Keratinocyte (primary cell): ENCODE measurements around the gene OSMR. TPM values are rescaled to one million over a fixed set of nuclear protein-coding genes. Genes with fewer than 3 reads are reported as not detected.

Experiments used
- DNase-seq: peaks from one replicate; pipeline ENCODE4 v3.0.0-alpha.2; 2011; ENCODE audit warnings: low read depth, missing footprints, low spot score
- FAIRE-seq: peaks from 2 replicates; lab custom pipeline; 2011; peaks lifted over from hg19 to GRCh38; lab: Jason Lieb, UNC
- H2AFZ ChIP-seq: 2 replicates; pipeline ENCODE4 v1.6.0; 2012; ENCODE audit warnings: low read length, control low read depth, inconsistent platforms; ENCODE audit not compliant: control insufficient read depth
- H3K27ac ChIP-seq: 2 replicates; pipeline ENCODE4 v1.5.1; 2011; ENCODE audit warnings: low read length; ENCODE audit not compliant: control insufficient read depth, insufficient read depth
- H3K27me3 ChIP-seq: 3 replicates; pipeline ENCODE4 v1.6.0; 2011; ENCODE audit warnings: low read length; ENCODE audit not compliant: control insufficient read depth, insufficient read depth; ENCODE audit errors: extremely low read depth
- H3K36me3 ChIP-seq, 2 experiments: 2 replicates in 1 of 2; 3 replicates in 1 of 2; pipeline ENCODE4 v1.5.1; 2011; ENCODE audit warnings: low read length in 2 of 2, mild to moderate bottlenecking in 1 of 2; ENCODE audit not compliant: control insufficient read depth in 2 of 2, insufficient read depth in 2 of 2; ENCODE audit errors: extremely low read depth in 1 of 2
- H3K4me1 ChIP-seq: 3 replicates; pipeline ENCODE4 v1.5.1; 2011; ENCODE audit warnings: low read length; ENCODE audit not compliant: control insufficient read depth, insufficient read depth; ENCODE audit errors: extremely low read depth
- H3K4me2 ChIP-seq: 3 replicates; pipeline ENCODE4 v1.6.0; 2011; ENCODE audit warnings: low read depth, low read length; ENCODE audit not compliant: control insufficient read depth, insufficient read depth; ENCODE audit errors: extremely low read depth
- H3K4me3 ChIP-seq, 3 experiments: fragments of 200-600 bp in 1 of 3; sonication (generic) in 1 of 3; 2 replicates in 2 of 3; 3 replicates in 1 of 3; pipeline ENCODE4 v1.5.1; 2011 to 2016; ENCODE audit warnings: low read length in 3 of 3, mild to moderate bottlenecking in 3 of 3, control low read depth in 2 of 3, inconsistent platforms in 1 of 3, low read depth in 1 of 3, mixed read lengths in 1 of 3, mixed run types in 1 of 3, moderate library complexity in 1 of 3; ENCODE audit not compliant: control insufficient read depth in 2 of 3, insufficient read depth in 2 of 3; ENCODE audit errors: extremely low read depth in 1 of 3
- H3K79me2 ChIP-seq: 2 replicates; pipeline ENCODE4 v1.6.0; 2012; ENCODE audit warnings: low read length; ENCODE audit not compliant: control insufficient read depth, insufficient read depth
- H3K9ac ChIP-seq: 3 replicates; pipeline ENCODE4 v1.6.0; 2011; ENCODE audit warnings: low read length; ENCODE audit not compliant: control insufficient read depth, insufficient read depth; ENCODE audit errors: extremely low read depth
- H3K9me1 ChIP-seq: 3 replicates; pipeline ENCODE4 v1.6.0; 2011; ENCODE audit warnings: low read length; ENCODE audit not compliant: control insufficient read depth, insufficient read depth; ENCODE audit errors: extremely low read depth
- H3K9me3 ChIP-seq: 2 replicates; pipeline ENCODE4 v1.5.1; 2012; ENCODE audit warnings: low read depth, low read length; ENCODE audit not compliant: control insufficient read depth
- H4K20me1 ChIP-seq: 3 replicates; pipeline ENCODE4 v1.6.0; 2011; ENCODE audit warnings: low read length; ENCODE audit not compliant: control insufficient read depth, insufficient read depth; ENCODE audit errors: extremely low read depth
- CTCF ChIP-seq, 3 experiments: IDR thresholded peaks in 1 of 3; conservative IDR thresholded peaks in 1 of 3; optimal IDR thresholded peaks in 1 of 3; 2 replicates in 2 of 3; 3 replicates in 1 of 3; pipeline versions ENCODE3 to v1.5.1; 2011; ENCODE audit warnings: low read length in 3 of 3, mild to moderate bottlenecking in 3 of 3, moderate library complexity in 2 of 3, control low read depth in 1 of 3, inconsistent platforms in 1 of 3; ENCODE audit not compliant: insufficient read depth in 2 of 3; ENCODE audit errors: extremely low read depth in 1 of 3
- EZH2 ChIP-seq: IDR thresholded peaks from one replicate; pipeline ENCODE4 v1.6.1; 2012; ENCODE audit warnings: inconsistent platforms, mild to moderate bottlenecking, low read length, moderate library complexity
- dilution Hi-C: fragments of 300-500 bp; cut with MboI; formaldehyde crosslinking; loops from one replicate; pipeline ENCODE4 v1.7.0; 2020; ENCODE audit warnings: low sequenced_read_pairs; ENCODE audit not compliant: extremely low pct_ligation_motif_present
- polyA plus RNA-seq, 5 experiments: library from polyadenylated mRNA; depleted of rRNA in 3 of 5; stranded (reverse) in 3 of 5; stranded (forward) in 1 of 5; unstranded in 1 of 5; fragments of >200 nt; gene quantifications; 1 replicate in 1 of 5; 2 replicates in 3 of 5; 3 replicates in 1 of 5; pipeline versions ENCODE4 v1.2.1 to v1.2.3, GENCODE V29; 2011 to 2012; ENCODE audit warnings: missing spikeins in 2 of 5, low read depth in 1 of 5, low replicate concordance in 1 of 5

Gene OSMR
- polyA plus RNA-seq, 1 donor (not counting 4 experiments of a cell fraction or from before 2014, with no cell fraction given) = 43.8 TPM

GRCh38 chr5:38823503-38823902 lies 22.3 kb upstream of the OSMR start:
- no peaks in the 10 kb centered on the region for H3K9me1 ChIP-seq
- FAIRE-seq (no peak), DNase-seq (no peak)
- no peaks in the 10 kb centered on the region for H4K20me1 ChIP-seq
- H2AFZ ChIP-seq = no peak overlapping the region
- H3K9me3 ChIP-seq = peaks cover 4% of the 10 kb centered on the region
- H3K9ac ChIP-seq = no peak overlapping the region
- peaks cover 0 to 10% of the 10 kb centered on the region in 2 experiments for H3K36me3 ChIP-seq
- H3K4me3 ChIP-seq = no peak overlapping the region
- TF ChIP-seq CTCF (optimal IDR thresholded peaks at IDR 0.05 in 1 of 3, IDR thresholded peaks at IDR 0.05 in 1 of 3, conservative IDR thresholded peaks at IDR 0.05 in 1 of 3; ENCODE audit: extremely low read depth in 1 of 3, insufficient read depth in 2 of 3, low read length in 3 of 3) (no peak), EZH2 (no peak)
- no peak overlapping the region for H3K4me2 ChIP-seq
- H3K4me1 ChIP-seq = peaks cover 16% of the 10 kb centered on the region
- H3K27me3 ChIP-seq = no peaks in the 10 kb centered on the region
- H3K27ac ChIP-seq = no peak overlapping the region
- dilution Hi-C loops = no loop called here
- H3K79me2 ChIP-seq = no peaks in the 10 kb centered on the region

- DNase-seq = no peak
These were observed 21.0 kb upstream of the OSMR start for GRCh38 chr5:38824821-38825220.

More at GRCh38 chr5:38824821-38825220, 21.0 kb upstream of the OSMR start:
- FAIRE-seq = no peak
- Histone ChIP-seq H2AFZ (no peak overlapping the region), H3K27me3 (no peaks in the 10 kb centered on the region), H4K20me1 (no peaks in the 10 kb centered on the region), H3K9me3 (peaks cover 4% of the 10 kb centered on the region), H3K9me1 (no peaks in the 10 kb centered on the region), H3K4me1 (peaks cover 16% of the 10 kb centered on the region), H3K79me2 (peaks cover 5% of the 10 kb centered on the region), H3K27ac (peak overlapping the region; percentile 36), H3K4me3 (no peak overlapping the region), H3K4me2 (peak overlapping the region; percentile 16), H3K36me3 (peaks cover 0 to 10% of the 10 kb centered on the region in 2 experiments), H3K9ac (no peak overlapping the region)
- TF ChIP-seq EZH2 = no peak
- TF ChIP-seq CTCF (optimal IDR thresholded peaks at IDR 0.05 in 1 of 3, IDR thresholded peaks at IDR 0.05 in 1 of 3, conservative IDR thresholded peaks at IDR 0.05 in 1 of 3; ENCODE audit: extremely low read depth in 1 of 3, insufficient read depth in 2 of 3, low read length in 3 of 3) = no peak
- dilution Hi-C loops = no loop called here
